NCI-H2171 treated with DMSO at 0.1 percent for 48 hours (cell line): ENCODE measurements around the gene RBM33.

Experiments
- DNase-seq: peaks from one replicate; lab custom pipeline; 2025; lab: John Stamatoyannopoulos, UW

RBM33 gene

GRCh38 chr7:155629171-155629570 is 15.3 kb upstream of the RBM33 start:
- DNase-seq, result no peak

GRCh38 chr7:155631155-155631554 is 13.3 kb upstream of the RBM33 start:
- DNase-seq, result no peak

- no peak for DNase-seq
These were observed 8.6 kb upstream of the RBM33 start for GRCh38 chr7:155635817-155636216.

- DNase-seq, result peak; percentile 6
These were observed 7.3 kb upstream of the RBM33 start for GRCh38 chr7:155637155-155637554.

GRCh38 chr7:155638366-155638765 is 6.1 kb upstream of the RBM33 start:
- no peak for DNase-seq

- DNase-seq, result no peak
These were observed 4.4 kb upstream of the RBM33 start for GRCh38 chr7:155639958-155640520.

- no peak for DNase-seq
These were observed 3.8 kb upstream of the RBM33 start for GRCh38 chr7:155640629-155641028.

- no peak for DNase-seq
These were observed 670 bp upstream of the RBM33 start for GRCh38 chr7:155643804-155644177.

- DNase-seq, result peak; percentile 42
These were observed 579 bp downstream of the RBM33 start for GRCh38 chr7:155644971-155645509.

- no peak for DNase-seq
These were observed 1.2 kb downstream of the RBM33 start for GRCh38 chr7:155645662-155646061.

- no peak for DNase-seq
These were observed 2.2 kb downstream of the RBM33 start for GRCh38 chr7:155646669-155647068.

GRCh38 chr7:155647302-155647701 is 2.8 kb downstream of the RBM33 start:
- DNase-seq, result no peak

GRCh38 chr7:155647734-155648133 is 3.3 kb downstream of the RBM33 start:
- no peak for DNase-seq

GRCh38 chr7:155648752-155649339 is 4.4 kb downstream of the RBM33 start:
- no peak for DNase-seq

GRCh38 chr7:155649588-155649987 is 5.1 kb downstream of the RBM33 start:
- no peak for DNase-seq

- no peak for DNase-seq
These were observed 8.0 kb downstream of the RBM33 start for GRCh38 chr7:155652156-155653114.

- no peak for DNase-seq
These were observed 9.3 kb downstream of the RBM33 start for GRCh38 chr7:155653803-155654202.

GRCh38 chr7:155656891-155657290 is 12.4 kb downstream of the RBM33 start:
- DNase-seq, result no peak

- no peak for DNase-seq
These were observed 15.7 kb downstream of the RBM33 start for GRCh38 chr7:155660059-155660757.

- no peak for DNase-seq
These were observed 16.3 kb downstream of the RBM33 start for GRCh38 chr7:155660758-155661093.

- DNase-seq, result no peak
These were observed 18.0 kb downstream of the RBM33 start for GRCh38 chr7:155662343-155663043.

GRCh38 chr7:155663937-155664336 is 19.5 kb downstream of the RBM33 start:
- no peak for DNase-seq
